HepG2 (cell line): ENCODE measurements around the gene SKP2. TPM values are rescaled to one million over a fixed set of nuclear protein-coding genes. Genes with fewer than 3 reads are reported as not detected.

Experiments
- EP300 ChIP-seq, 3 experiments: sonication (generic) in 1 of 3; formaldehyde crosslinking in 1 of 3; IDR thresholded peaks; 2 replicates each; pipeline versions ENCODE4 v1.5.1 to v1.6.1; 2011 to 2020; ENCODE audit warnings: low read depth in 2 of 3, low read length in 2 of 3, borderline replicate concordance in 1 of 3, improper control_type of control experiment in 1 of 3, mild to moderate bottlenecking in 1 of 3, missing genetic modification reagents in 1 of 3, moderate library complexity in 1 of 3
- GABPB1 ChIP-seq: IDR thresholded peaks from 2 replicates; pipeline ENCODE4 v1.6.1; 2016; ENCODE audit warnings: mild to moderate bottlenecking, missing genetic modification reagents, moderate library complexity, missing compliant biosample characterization
- KAT7 ChIP-seq: IDR thresholded peaks from 2 replicates; pipeline ENCODE4 v1.6.1; 2018; ENCODE audit warnings: borderline replicate concordance, missing compliant biosample characterization
- KLF12 ChIP-seq: sonication (generic); formaldehyde crosslinking; IDR thresholded peaks from 2 replicates; pipeline ENCODE4 v1.4.0; 2020; ENCODE audit warnings: missing genetic modification reagents, borderline replicate concordance
- NFE2L2 ChIP-seq: fragments of 150-350 bp; IDR thresholded peaks from 2 replicates; pipeline ENCODE4 v1.6.1; 2014; ENCODE audit warnings: low read length
- NPAS2 ChIP-seq: sonication (generic); formaldehyde crosslinking; IDR thresholded peaks from 2 replicates; pipeline ENCODE4 v1.8.0; 2022; ENCODE audit warnings: mild to moderate bottlenecking, missing genetic modification reagents, borderline replicate concordance
- SKI ChIP-seq: fragments of 450-650 bp; IDR thresholded peaks from one replicate; pipeline ENCODE4 v1.6.1; 2018; ENCODE audit warnings: mild to moderate bottlenecking; ENCODE audit not compliant: partially characterized antibody
- TCF7L2 ChIP-seq: IDR thresholded peaks from 2 replicates; pipeline ENCODE4 v1.6.1; 2011; ENCODE audit warnings: mild to moderate bottlenecking, low read depth, low read length, moderate library complexity
- ZFP37 ChIP-seq: sonication (generic); formaldehyde crosslinking; IDR thresholded peaks from 2 replicates; pipeline ENCODE4 v1.4.0; 2020; ENCODE audit warnings: missing genetic modification reagents, borderline replicate concordance
- ZMYM3 ChIP-seq: sonication (generic); formaldehyde crosslinking; IDR thresholded peaks from 2 replicates; pipeline ENCODE4 v1.5.1; 2020; ENCODE audit warnings: mild to moderate bottlenecking, missing genetic modification reagents
- ZNF253 ChIP-seq: sonication (generic); formaldehyde crosslinking; IDR thresholded peaks from 2 replicates; pipeline ENCODE4 v1.8.0; 2022; ENCODE audit warnings: mild to moderate bottlenecking, missing genetic modification reagents, borderline replicate concordance
- polyA plus RNA-seq, 8 experiments: library from polyadenylated mRNA; depleted of rRNA in 3 of 8; stranded (reverse) in 7 of 8; unstranded in 1 of 8; fragments of >200 nt; fragmentation: Illumina TruSeq in 4 of 8; extraction: Trizol in 4 of 8; gene quantifications; 2 replicates each; pipeline versions ENCODE4 v1.2.1 to v1.2.3, GENCODE V29; 2011 to 2016; ENCODE audit warnings: low read depth in 4 of 8, missing spikeins in 1 of 8, mixed read lengths in 1 of 8; ENCODE audit not compliant: insufficient read depth in 1 of 8
- total RNA-seq, 5 experiments: library from RNA; depleted of rRNA; stranded (reverse); fragments of >200 nt; fragmentation: Illumina TruSeq; extraction: Trizol; gene quantifications; 2 replicates each; pipeline ENCODE4 v1.2.3, GENCODE V29; 2016; ENCODE audit warnings: low read depth in 1 of 5
- TF ChIP-seq, protein P1 (sequence below): sonication (generic); formaldehyde crosslinking; IDR thresholded peaks from 2 replicates; pipeline ENCODE4 v1.5.1; 2020; ENCODE audit warnings: mild to moderate bottlenecking, missing genetic modification reagents, borderline replicate concordance
- TF ChIP-seq, protein P2 (sequence below): sonication (generic); formaldehyde crosslinking; IDR thresholded peaks from 2 replicates; pipeline ENCODE4 v1.4.0; 2020; ENCODE audit warnings: missing genetic modification reagents; ENCODE audit errors: not compliant biosample characterization
- TF ChIP-seq, protein P3 (sequence below): sonication (generic); formaldehyde crosslinking; IDR thresholded peaks from 2 replicates; pipeline ENCODE4 v1.8.0; 2022; ENCODE audit warnings: missing genetic modification reagents, mild to moderate bottlenecking, borderline replicate concordance

Gene SKP2
- total and polyA plus RNA-seq, 2 of the 13 experiments (the other 11 are each of a cell fraction or from before 2014, with no cell fraction given): 29.6 to 84.1 TPM

DNA sequence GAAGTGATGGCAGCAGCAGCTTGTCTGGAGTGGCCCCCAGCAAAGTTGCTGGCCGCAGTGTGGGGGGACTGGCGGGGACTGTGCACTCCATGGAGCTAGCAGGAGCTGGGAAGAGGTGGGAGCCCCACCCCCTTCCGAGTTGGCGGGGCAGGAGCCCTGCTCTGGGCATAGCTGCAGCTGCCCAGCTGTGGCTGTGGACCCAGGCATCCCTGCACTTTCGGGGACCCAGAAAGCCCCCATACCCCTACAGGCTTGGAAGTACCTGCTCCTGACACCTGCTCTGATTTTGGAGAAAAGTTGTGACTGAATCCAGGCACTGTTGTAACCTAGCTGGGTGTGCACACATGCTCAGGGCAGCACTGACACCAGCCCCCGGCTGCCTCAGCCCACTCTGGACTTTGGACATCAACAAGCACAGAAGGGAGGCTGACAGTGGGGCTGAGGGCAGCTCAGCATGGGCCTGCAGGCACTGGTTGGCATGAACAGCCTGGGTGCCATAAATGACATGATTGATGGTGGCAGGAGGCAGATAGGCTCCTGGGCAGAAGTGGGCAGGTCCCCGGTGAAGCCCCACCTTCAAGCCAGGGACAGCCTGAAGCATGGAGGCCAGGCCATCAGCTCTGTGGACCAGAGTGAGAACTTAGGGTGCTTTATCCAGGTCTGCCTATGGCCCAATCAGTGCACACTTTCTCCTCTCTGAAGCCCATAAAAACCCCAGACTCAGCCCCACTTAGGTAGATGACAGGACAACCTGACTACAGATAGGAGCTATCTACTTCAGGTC, 12.8 kb upstream of the SKP2 start (continued):
- TF ChIP-seq, protein P1, sequence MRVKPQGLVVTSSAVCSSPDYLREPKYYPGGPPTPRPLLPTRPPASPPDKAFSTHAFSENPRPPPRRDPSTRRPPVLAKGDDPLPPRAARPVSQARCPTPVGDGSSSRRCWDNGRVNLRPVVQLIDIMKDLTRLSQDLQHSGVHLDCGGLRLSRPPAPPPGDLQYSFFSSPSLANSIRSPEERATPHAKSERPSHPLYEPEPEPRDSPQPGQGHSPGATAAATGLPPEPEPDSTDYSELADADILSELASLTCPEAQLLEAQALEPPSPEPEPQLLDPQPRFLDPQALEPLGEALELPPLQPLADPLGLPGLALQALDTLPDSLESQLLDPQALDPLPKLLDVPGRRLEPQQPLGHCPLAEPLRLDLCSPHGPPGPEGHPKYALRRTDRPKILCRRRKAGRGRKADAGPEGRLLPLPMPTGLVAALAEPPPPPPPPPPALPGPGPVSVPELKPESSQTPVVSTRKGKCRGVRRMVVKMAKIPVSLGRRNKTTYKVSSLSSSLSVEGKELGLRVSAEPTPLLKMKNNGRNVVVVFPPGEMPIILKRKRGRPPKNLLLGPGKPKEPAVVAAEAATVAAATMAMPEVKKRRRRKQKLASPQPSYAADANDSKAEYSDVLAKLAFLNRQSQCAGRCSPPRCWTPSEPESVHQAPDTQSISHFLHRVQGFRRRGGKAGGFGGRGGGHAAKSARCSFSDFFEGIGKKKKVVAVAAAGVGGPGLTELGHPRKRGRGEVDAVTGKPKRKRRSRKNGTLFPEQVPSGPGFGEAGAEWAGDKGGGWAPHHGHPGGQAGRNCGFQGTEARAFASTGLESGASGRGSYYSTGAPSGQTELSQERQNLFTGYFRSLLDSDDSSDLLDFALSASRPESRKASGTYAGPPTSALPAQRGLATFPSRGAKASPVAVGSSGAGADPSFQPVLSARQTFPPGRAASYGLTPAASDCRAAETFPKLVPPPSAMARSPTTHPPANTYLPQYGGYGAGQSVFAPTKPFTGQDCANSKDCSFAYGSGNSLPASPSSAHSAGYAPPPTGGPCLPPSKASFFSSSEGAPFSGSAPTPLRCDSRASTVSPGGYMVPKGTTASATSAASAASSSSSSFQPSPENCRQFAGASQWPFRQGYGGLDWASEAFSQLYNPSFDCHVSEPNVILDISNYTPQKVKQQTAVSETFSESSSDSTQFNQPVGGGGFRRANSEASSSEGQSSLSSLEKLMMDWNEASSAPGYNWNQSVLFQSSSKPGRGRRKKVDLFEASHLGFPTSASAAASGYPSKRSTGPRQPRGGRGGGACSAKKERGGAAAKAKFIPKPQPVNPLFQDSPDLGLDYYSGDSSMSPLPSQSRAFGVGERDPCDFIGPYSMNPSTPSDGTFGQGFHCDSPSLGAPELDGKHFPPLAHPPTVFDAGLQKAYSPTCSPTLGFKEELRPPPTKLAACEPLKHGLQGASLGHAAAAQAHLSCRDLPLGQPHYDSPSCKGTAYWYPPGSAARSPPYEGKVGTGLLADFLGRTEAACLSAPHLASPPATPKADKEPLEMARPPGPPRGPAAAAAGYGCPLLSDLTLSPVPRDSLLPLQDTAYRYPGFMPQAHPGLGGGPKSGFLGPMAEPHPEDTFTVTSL (CRISPR knock-in tag): peak; percentile 41; the same call in 1 of the 2 replicates
- TF ChIP-seq ZFP37: no peak; the same call in 1 of the 2 replicates
- TF ChIP-seq ZMYM3: peak; percentile 91
- no peak for TF ChIP-seq NFE2L2
- TF ChIP-seq, protein P2, sequence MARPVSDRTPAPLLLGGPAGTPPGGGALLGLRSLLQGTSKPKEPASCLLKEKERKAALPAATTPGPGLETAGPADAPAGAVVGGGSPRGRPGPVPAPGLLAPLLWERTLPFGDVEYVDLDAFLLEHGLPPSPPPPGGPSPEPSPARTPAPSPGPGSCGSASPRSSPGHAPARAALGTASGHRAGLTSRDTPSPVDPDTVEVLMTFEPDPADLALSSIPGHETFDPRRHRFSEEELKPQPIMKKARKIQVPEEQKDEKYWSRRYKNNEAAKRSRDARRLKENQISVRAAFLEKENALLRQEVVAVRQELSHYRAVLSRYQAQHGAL (CRISPR knock-in tag): no peak
- TF ChIP-seq EP300 (IDR thresholded peaks at IDR 0.05; ENCODE audit: low read depth in 2 of 2, low read length in 2 of 2): no peak
- peak; percentile 25; the same call in 1 of the 2 replicates for TF ChIP-seq EP300 (CRISPR knock-in tag; IDR thresholded peaks at IDR 0.05; ENCODE audit: borderline replicate concordance)
- TF ChIP-seq NPAS2 (CRISPR knock-in tag): no peak; the same call in 1 of the 2 replicates
- peak; percentile 16 for TF ChIP-seq SKI
- 0 out of 2 replicates have a peak, but pooled peaks have one; percentile 68 for TF ChIP-seq KLF12
- TF ChIP-seq, protein P3, sequence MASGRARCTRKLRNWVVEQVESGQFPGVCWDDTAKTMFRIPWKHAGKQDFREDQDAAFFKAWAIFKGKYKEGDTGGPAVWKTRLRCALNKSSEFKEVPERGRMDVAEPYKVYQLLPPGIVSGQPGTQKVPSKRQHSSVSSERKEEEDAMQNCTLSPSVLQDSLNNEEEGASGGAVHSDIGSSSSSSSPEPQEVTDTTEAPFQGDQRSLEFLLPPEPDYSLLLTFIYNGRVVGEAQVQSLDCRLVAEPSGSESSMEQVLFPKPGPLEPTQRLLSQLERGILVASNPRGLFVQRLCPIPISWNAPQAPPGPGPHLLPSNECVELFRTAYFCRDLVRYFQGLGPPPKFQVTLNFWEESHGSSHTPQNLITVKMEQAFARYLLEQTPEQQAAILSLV (CRISPR knock-in tag): peak; percentile 32; the same call in 1 of the 2 replicates
- peak; percentile 74; the same call in 1 of the 2 replicates for TF ChIP-seq KAT7 (CRISPR knock-in tag)
- TF ChIP-seq GABPB1 (CRISPR knock-in tag): peak; percentile 47; the same call in 1 of the 2 replicates
- no peak for TF ChIP-seq TCF7L2
- no peak for TF ChIP-seq ZNF253 (CRISPR knock-in tag)
